HG02870 (cell line): ENCODE measurements around the gene CHSY3.

Experiments used
- ATAC-seq: cut with Tn5 transposase; IDR thresholded peaks from one replicate; pipeline ENCODE4 v1.9.1; 2021; ENCODE audit warnings: mild to moderate bottlenecking, moderate library complexity; ENCODE audit not compliant: unreplicated experiment

Gene CHSY3

DNA sequence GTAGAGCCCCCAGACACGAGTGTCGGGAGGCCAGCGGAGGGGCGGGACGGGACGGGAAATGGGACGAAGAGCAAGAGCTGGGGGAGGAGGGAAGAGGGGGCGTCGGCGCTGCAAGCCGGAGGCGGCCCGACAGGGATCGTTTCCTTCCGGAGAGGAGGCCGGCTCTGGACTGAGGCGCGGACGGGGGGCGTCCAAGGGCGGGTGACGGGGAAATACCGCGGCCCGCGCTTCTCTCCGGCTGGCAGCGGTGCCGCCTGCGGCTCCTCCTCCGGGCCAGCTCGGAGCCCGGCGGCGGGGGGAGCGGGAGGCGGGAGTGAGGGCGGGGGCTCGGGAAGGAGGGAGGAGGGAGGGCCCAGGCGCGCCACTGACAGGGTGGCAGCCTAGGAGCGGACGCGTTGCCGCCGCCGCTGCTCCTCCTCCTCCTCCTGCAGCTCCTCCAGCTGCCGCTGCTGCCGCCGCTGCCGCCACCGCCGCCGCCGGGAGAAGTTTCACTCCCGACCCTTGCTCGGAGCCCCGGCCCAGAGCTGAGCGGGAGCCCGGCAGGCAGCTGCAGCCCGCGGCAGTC, at the start of gene CHSY3:
CHSY3 (plus strand) TSS at position 364 of the 565 bp plus-strand sequence.
- peak; percentile 51 for ATAC-seq

DNA sequence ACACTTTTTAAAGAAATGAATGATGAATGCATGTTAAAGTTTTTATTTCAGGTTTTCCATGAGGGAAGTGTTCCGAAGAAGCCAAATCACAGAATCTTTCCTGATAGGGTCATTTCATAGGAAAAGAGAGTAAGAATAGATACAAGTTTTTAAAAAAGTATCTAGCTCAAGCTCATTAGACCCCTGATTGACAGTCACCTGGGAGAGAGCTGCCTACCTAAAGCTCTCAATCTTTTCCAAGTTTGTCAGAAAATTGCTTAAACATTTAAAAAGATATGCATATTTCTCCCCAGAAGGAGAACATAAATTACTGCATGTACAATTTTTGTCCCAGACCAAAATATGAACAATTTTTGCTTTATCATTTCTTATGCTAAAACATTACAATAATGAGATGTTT, 47.9 kb upstream of the CHSY3 start:
- ATAC-seq, result no peak

DNA sequence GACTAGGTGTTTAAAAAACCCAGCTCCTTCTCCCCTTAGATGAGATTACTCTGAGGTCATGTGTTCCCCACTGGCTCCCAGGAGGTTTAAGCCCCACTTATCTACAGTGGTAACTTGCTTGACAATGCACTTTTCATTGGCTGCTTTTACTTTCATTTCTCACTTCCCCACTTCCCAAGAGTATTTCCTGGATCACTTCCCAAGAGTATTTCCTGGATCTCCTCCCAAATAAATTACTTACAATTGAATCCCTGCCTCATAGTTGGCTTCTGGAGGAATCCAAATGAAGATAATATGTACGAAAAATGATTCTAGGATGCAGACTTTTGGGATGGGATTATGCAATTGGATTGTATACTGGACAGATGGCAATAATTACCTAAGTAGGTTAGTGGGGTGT, 47.1 kb upstream of the CHSY3 start:
- ATAC-seq, result no peak

DNA sequence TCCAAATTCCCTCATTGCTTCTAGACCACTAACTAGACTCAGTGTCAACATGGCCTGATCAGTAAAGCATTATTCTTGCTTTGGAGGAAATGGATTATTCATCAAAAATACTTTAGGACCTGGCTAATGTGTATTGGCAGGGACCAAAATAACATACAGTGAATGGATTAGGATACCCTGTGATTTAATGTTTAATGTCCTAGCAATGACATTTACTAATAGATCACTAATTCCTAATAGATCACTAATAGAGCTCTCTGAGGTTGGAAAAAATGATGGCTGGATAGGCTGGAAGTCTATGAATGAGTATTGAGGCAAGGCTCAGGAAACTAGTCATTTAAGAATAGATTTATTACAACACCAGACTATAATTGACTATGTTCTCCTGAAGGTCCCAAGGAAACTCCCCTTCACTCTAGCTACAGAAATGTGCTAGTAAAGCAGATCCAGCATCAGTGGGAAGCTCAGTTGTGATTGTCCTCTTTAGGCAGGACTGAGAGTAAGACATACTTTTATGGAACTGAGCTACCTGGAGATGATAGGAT, 46.1 kb upstream of the CHSY3 start:
- ATAC-seq, result no peak

DNA sequence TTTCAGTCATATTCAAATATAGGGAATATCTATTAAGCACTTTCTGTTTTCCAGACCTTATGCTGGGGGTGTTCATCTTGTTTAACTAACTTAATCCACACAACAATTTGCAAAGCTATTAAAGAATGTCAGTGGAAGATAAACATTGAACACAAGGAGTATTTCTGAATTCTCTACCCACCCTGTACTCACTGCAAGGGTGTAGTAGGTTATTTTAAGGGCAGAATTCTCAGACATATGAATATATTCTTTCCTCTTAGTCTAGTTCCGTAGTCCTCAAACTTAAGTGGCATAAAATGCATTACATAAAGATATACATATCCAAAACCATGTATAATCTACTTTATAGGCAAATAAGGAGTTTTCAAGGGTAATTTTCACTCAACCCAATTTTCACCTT, 19.9 kb upstream of the CHSY3 start:
- no peak for ATAC-seq

DNA sequence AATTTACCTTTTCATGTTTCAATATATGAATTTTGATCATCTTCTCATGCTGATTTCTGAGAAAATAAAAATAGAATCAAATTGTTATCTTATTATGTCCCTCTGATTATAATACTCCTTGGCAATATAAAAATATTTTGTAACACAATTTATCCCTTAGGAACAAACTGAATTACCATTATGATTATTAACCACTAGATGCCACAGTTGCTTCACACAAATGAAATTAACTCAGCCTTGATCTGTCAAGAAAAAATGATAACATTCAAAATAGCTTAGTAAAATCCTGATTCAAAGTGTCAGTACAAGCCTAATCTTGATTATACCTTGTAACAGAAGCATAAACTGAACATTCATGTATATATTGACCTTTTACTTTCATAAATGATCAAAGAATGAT, 4.8 kb upstream of the CHSY3 start:
- ATAC-seq, result no peak

DNA sequence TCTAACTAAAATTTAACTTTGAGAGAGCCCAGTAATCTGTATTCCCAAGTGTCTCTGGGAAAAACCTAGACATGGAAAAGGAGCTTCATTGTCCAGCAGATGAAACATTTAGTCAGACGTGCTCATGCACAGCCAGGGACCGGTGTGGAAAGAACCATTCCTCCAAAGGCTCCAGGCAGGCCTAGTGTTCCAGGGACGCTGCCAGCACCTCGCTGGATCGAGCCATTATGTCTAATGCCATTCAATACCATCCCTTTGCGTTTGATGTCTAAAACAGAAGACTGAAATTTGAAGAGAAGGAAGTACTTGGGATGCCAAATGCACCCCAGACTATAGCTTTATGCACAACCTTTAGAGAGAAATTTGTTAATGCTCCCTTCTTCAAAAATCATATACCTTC, 1.4 kb upstream of the CHSY3 start:
- no peak for ATAC-seq

DNA sequence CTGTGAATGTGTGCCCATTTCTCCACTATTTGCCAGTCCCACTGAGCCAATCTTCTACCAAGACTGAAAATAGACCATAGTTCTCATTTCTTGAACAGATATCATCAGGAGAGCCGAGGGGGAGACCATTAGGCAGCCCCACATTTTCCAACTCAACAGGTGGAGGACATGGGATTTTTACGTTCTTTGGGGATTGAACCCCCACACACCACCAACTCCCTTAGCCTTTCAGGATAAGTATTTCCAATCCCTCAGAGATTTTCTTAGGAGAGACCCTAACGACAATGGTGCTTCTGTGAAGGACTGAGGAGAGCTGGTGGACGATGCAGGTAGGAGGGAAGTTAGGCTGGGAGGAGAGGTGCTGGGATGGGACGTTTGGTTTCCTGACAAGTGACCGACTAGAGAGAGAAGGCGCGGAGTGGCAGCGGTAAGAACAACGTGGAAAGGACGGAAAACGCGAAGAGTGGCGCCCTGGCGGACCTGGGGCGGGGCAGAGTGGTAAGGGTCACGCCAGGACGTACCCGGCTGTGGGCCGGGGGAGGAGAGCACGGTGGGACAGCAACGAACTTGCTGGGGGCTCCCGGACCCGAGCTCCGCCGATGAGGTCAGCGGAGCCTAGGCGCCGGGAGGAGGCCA, 681 bp upstream of the CHSY3 start:
- no peak for ATAC-seq

DNA sequence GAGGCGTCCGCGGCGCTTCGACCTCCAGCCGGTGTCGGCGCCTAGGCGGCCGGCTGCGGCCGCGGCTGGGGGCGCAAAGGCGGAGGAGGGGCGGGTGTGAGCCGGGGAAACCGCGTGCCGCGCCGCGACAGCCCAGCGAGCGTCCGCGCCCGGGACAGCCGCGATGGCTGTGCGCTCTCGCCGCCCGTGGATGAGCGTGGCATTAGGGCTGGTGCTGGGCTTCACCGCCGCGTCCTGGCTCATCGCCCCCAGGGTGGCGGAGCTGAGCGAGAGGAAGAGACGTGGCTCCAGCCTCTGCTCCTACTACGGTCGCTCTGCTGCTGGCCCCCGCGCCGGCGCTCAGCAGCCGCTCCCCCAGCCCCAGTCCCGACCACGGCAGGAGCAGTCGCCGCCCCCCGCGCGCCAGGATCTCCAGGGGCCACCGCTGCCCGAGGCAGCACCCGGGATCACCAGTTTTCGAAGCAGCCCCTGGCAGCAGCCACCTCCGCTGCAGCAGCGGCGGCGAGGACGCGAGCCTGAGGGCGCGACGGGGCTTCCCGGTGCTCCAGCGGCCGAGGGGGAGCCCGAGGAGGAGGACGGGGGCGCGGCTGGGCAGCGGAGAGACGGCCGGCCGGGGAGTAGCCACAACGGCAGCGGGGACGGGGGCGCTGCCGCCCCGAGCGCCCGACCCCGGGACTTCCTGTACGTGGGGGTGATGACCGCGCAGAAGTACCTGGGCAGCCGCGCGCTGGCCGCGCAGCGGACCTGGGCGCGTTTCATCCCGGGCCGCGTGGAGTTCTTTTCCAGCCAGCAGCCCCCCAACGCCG, 605 bp downstream of the CHSY3 start:
- ATAC-seq, result peak; percentile 20

DNA sequence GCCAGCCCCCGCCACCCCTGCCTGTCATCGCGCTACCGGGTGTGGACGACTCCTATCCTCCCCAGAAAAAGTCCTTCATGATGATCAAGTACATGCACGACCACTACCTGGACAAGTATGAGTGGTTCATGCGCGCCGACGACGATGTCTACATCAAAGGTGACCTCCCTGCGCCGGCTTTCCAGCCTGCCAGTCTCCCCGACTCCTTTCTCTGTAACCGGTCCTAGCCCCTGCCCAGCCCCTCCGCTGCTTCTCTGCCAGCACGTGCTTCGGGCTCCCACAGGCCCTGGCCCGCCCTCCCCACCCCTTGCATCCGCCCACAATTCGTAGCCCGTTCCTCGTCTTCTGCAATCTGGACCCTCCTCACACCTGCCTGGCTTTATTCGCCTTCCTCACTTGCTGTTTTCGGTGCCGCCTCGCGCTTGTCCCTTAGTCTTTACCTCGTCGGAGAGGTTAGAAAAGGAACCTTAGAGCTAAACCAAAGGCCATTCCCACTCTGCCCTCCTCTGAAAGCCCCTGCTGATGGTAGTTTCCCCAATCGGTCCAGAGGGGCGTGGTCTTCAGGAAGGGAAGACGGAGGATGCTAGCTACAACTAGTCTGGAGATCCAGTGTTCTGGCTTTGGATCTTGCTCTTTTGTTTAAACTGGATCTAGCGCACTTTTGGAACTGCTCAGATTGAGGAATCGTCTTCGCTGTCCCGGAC, 1.4 kb downstream of the CHSY3 start:
- no peak for ATAC-seq

DNA sequence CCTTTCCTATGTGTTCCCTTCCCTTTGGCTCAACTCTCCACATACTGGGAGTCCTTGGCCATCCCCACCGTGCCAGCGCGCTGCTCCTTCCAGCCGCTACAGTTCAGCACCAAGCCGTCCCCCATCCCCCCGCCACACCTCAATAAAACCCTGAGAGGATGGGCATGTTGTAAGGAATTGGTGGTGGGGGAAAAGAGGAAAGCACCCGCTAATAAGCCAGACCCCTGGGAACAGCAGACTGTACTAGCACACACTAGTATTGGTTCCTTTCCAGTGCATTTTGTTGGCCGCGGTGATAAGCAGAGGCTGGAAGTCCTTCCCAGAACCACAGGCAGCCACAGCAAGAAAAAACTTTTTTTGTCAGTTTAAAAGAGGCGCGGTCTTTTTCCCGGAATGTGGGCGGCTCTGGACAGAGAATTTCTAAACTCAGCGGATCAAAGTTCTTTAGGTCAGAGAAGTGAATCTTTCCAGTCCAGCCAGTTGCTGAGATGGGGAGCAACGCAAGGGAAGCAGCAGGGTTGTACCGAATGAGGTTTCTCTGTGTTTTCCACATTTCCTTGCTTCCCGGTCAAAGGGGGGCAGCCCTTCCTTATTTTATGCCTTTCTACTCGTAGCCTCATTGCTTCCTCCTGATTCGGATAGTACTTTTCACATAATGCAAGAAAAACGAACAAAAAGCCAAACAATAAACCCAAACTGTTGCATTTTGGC, 2.1 kb downstream of the CHSY3 start:
- no peak for ATAC-seq

DNA sequence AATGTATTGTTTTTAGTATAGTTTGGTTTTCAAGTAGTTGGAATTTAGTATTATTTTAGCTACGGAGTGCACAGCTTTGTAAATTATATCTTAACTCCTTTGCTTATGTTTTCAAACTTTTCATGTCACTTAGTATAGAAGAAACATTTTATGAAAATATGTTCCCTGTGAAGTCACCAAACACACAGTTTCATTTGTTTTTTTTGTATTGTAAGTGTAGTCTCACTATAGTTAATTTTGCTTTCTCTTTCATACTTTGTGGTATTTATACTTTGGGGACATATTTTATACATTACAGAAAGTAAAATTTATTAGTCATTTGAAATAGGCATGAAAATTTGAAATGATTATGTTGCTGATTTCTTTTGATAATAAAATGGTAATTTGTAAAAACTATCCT, 5.0 kb downstream of the CHSY3 start:
- no peak for ATAC-seq

DNA sequence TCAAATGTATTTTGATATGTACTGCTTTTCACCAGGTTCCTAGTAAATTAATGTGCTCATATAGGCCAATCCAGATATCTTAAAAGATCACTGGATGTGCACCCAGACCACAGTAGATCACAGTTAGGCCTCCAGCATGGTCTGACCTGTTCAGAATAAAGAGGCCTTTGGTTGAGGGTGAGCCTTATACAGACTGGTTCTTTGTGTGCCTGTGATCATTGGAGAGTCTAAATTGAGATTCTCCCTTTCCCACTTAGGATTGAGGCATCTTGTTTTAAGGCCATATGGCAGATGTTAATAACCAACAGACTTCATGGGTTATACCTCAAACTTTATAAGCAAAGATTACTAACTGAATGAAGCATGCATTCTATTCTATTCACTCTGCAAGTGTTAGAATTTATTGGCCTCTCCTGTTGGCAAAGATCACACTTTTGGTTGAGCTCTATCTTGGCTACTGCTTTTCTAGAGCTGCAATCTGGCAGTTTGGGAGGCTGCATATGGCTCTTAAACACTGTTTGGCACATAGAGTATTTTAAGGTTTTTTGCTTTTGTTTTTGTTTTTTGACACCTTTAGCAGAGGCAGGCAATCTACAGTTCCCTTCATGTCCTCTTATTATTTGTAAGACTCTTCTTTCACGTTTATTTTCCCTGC, 8.5 kb downstream of the CHSY3 start:
- ATAC-seq, result no peak

DNA sequence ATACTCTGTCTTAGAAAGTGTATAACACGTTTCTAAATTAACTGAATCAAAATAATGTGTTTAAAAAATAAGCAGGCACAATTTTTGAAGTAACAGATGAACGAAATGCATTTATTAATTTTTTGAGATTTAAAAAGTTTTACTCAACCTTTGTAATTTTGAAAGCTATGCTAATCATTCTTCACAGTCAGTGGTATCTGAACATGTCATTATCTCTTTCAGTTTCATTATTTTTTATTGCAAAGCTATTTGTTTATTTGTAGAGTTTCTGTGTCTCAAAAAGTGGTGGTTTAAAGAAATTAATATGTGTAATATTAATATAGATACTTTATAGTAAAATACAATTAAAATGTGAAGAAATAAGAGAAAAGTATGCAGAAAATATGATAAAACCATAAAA, 11.2 kb downstream of the CHSY3 start:
- ATAC-seq, result no peak

DNA sequence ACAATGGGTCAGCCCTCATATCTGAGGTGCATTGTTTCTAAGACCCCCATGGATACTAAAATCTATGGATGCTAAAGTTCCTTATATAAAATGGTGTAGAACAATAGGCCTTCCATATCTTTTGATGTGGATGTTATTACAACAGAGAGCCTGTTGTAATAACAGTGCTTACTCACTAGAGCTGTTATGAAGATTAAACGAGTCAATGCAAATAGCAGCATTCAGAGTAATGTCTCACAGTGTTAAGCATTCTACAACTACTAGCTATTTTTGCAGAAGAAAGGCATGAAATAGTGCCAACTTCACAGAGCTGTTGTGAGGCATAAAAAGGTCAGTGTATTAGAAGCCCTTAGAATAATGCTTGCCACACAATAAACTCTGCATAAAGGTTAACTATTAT, 13.0 kb downstream of the CHSY3 start:
- ATAC-seq, result no peak

DNA sequence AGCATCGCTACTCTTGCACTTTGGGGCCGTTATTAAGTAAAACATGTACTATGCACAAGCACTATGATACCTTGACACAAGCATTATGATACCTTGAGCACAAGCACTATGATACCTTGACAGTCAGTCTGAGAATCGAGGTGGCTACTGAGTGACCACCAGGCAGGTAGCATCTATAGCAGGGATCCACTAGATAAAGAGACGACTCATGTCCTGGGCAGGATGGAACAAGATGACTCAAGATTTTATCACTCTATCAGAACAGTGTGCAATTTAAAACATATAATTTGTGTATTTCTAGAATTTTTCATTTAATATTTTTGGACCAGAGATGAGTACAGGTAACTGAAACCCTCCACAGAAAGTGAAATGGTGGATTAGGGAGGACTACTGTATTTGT, 16.9 kb downstream of the CHSY3 start:
- no peak for ATAC-seq

DNA sequence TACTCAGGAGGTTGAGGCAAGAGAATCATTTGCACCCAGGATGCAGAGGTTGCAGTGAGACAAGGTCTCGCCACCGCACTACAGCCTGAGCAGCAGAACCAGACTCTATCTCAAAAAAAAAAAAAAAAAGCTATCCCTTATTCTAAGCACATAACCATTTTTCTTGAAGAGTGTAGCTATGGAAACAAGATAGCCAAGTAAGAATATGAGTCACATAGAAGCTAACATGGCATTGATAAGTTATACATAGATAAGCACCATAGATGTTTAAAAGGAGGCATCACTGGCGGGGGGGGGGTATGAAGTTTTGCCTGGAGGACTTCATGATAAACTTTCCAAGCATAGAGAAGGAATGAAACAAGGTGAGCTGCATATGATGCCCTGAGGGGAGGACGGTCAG, 26.0 kb downstream of the CHSY3 start:
- ATAC-seq, result no peak

DNA sequence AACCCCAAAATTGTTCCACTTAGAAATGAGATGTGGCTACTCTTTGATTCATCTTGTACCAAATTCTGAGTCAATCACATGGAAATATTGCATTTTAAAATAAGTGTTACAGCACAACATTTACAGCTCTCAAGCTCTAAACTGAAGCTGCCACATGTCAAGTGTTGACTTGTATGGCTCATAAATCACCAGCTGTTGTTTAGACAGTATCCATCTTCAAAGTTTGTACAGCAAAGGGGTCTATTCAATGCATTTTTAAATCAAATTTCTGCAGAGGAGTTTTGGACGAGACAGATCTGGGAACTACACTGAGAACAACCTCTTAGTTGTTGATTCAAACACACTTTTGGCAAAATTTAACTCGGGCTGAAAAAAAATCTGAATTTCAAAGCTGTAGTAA, 31.4 kb downstream of the CHSY3 start:
- ATAC-seq, result no peak

DNA sequence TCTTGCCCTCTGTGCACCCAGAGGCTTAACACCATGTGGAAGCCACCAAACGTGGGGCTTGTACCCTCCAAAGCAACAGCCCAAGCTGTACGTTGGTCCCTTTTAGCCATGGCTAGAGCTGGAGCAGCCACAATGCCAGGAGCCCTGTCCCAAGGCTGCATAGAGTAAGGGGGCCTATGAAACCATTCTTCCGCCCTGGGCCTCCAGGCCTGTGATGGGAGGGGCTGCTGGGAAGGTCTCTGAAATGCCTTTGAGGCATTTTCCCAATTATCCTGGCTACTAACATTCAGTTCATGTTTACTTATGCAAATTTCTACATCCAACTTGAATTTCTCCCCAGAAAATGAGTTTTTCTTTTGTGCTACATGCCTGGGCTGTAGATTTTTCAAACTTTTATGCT, 33.8 kb downstream of the CHSY3 start:
- ATAC-seq, result no peak

DNA sequence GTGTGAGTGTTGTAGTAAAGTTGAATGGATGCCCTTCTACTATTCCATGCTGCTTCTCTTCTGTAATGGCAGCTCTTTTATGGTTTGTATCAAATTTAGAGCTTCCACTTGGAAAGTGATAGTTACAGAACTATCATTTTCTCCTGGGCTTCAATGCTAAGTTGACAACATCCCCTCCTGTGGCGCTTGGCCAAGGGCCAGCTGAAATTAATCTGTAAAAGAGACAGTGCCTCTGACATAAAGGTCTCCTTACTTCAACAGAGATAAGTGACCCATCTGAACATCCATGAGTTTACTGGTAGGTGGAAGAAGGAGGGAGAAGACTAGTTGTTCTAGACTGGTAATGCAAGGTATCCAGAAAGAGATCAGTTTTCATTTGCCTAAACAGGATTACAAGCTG, 39.7 kb downstream of the CHSY3 start:
- ATAC-seq, result no peak
